Neural progenitor cell (in vitro differentiated cells): ENCODE measurements around the gene PTPN11.

Source experiments
- CTCF ChIP-seq: fragments of 200-600 bp; sonication (generic); IDR thresholded peaks from 2 replicates; pipeline ENCODE4 v1.5.1; 2017; ENCODE audit warnings: antibody characterized with exemption, mild to moderate bottlenecking
- EZH2 ChIP-seq: fragments of 200-600 bp; sonication (generic); IDR thresholded peaks from 2 replicates; pipeline ENCODE4 v1.6.1; 2017; ENCODE audit warnings: antibody characterized with exemption, mild to moderate bottlenecking, moderate library complexity

GRCh38 chr12:112425582-112426382 lies 7.0 kb downstream of the PTPN11 start:
- no peak for TF ChIP-seq CTCF
- no peak for TF ChIP-seq EZH2
